Pancreas (tissue), 10 donors: ENCODE data around the gene SMARCA4. TPM values are rescaled to one million over a fixed set of nuclear protein-coding genes. Genes with fewer than 3 reads are reported as not detected.

Experiments used
- ATAC-seq, 4 donors: fragments of 200-7000 bp; cut with Tn5 transposase; one replicate each; pipeline versions ENCODE4 v1.8.0 to v1.9.1; 2020; ENCODE audit warnings: mild to moderate bottlenecking in 4 of 4, moderate library complexity in 4 of 4
- DNase-seq, 6 donors: peaks; one replicate each; pipeline ENCODE4 v3.0.0-alpha.2; 2020
- FAIRE-seq: peaks from 2 replicates; lab custom pipeline; 2012; peaks lifted over from hg19 to GRCh38; lab: Jason Lieb, UNC
- H3K27ac ChIP-seq, 4 donors: fragments of 200-600 bp; sonication (generic); 1 replicate in 3 of 4; 2 replicates in 1 of 4; pipeline versions ENCODE4 v1.5.0 to v1.8.0; 2020
- H3K27me3 ChIP-seq, 4 donors: fragments of 200-600 bp; one replicate each; pipeline ENCODE4 v1.8.0; 2021
- H3K36me3 ChIP-seq, 3 donors: fragments of 200-600 bp; sonication (generic) in 1 of 3; one replicate each; pipeline versions ENCODE4 v1.5.0 to v1.8.0; 2020 to 2021
- H3K4me1 ChIP-seq, 3 donors: fragments of 200-600 bp; one replicate each; pipeline ENCODE4 v1.8.0; 2021
- H3K4me3 ChIP-seq, 4 donors: fragments of 200-600 bp; sonication (generic) in 2 of 4; one replicate each; pipeline versions ENCODE4 v1.5.0 to v1.8.0; 2020 to 2021
- H3K9me3 ChIP-seq, 4 donors: fragments of 200-600 bp; one replicate each; pipeline ENCODE4 v1.8.0; 2021
- WGBS, 2 donors: extraction: QIAGEN DNeasy Blood & Tissue Kit; methylation state at CpG; one replicate each; pipeline ENCODE4 v1.1.7; 2013; 5-methylcytosine and 5-hydroxymethylcytosine counted together
- intact Hi-C, 3 donors: fragments of 100-400 bp; cut with DNase I; formaldehyde crosslinking; loops; one replicate each; pipeline versions ENCODE4 v1.11.1 to v1.14.2; 2022
- polyA plus RNA-seq, 2 donors: library from polyadenylated mRNA; stranded (reverse); fragments of 200-250 nt; gene quantifications; one replicate each; pipeline ENCODE4 v1.2.3, GENCODE V29; 2013
- total RNA-seq, 6 donors: library from RNA; stranded (reverse); fragmentation: NEBNext Ultra II Directional in 4 of 6; extraction: Animal tissue kit (Norgen Biotek cat#: 25700) in 4 of 6; gene quantifications; one replicate each; pipeline versions ENCODE4 v1.2.1 to v1.2.4, GENCODE V29; 2021 to 2023
- TF ChIP-seq, protein P1 (sequence below), 4 donors: fragments of 200-600 bp; sonication (generic) in 3 of 4; IDR thresholded peaks; one replicate each; pipeline versions ENCODE4 v1.5.0 to v1.8.0; 2021; ENCODE audit warnings: antibody characterized with exemption in 4 of 4
- donor health status: healthy with polysubstance abuse.
- donor health status: DM: no; HTN: no; CAD: no; lungs with moderate emphysema.
- donor health status: DM: no; HTN: no; CAD: no.
- donor health status: control.
- donor health status: control.
- donor health status: Bipolar disorder and iron deficiency.
- donor health status: DM: yes; HTN: yes; CAD: no.
- donor health status: DM: no; HTN: no; CAD: no.
- donor health status: DM: no; HTN: no; CAD: no.
- donor health status: DM: yes; HTN: yes; CAD: no.

SMARCA4 gene
- total and polyA plus RNA-seq, 8 donors: 28.7 to 77.8 (median 42.9) TPM

DNA sequence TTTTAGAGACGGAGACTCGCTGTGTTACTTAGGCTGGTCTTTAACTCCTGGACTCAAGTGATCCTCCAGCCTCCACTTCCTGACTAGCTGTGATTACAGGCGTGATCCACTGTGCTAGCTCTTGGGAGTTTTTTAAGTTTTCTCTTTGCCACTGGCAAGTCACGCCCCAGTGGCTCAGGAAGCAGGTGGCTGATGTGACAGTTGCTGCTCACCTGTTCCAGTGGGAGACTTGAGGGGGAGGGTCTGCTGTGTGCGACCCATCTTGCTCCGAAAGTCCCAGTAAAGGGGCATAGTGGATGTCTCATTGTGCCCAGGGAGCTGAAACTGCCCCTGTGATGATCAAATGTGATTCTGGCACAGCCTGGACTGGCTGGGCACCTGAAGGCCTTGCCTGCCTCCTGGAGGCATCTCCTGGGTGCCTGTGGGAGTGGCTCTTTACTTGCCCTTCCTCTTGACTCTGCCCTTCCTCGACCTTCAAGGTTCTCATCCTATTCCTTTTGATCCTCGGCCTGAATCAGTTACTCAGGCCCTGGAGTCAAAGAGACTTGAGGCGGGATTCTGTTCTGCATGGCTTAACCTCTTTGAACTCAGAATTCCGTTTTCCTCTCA is 7.8 kb downstream of the SMARCA4 start:
- Histone ChIP-seq H3K4me1 (peaks cover 0 to 3% (median 0%) of the 10 kb centered on the region in 3 donors), H3K4me3 (no peak overlapping the region), H3K36me3 (no peaks in the 10 kb centered on the region), H3K9me3 (no peaks in the 10 kb centered on the region), H3K27me3 (no peaks in the 10 kb centered on the region), H3K27ac (no peak overlapping the region)
- no peak for DNase-seq
- WGBS, 2 donors: 77 to 81% methylated on average over 10 of the region's 10 CpGs
- intact Hi-C loops: no loop called here
- no peak for ATAC-seq
- no peak for FAIRE-seq
- TF ChIP-seq, protein P1, sequence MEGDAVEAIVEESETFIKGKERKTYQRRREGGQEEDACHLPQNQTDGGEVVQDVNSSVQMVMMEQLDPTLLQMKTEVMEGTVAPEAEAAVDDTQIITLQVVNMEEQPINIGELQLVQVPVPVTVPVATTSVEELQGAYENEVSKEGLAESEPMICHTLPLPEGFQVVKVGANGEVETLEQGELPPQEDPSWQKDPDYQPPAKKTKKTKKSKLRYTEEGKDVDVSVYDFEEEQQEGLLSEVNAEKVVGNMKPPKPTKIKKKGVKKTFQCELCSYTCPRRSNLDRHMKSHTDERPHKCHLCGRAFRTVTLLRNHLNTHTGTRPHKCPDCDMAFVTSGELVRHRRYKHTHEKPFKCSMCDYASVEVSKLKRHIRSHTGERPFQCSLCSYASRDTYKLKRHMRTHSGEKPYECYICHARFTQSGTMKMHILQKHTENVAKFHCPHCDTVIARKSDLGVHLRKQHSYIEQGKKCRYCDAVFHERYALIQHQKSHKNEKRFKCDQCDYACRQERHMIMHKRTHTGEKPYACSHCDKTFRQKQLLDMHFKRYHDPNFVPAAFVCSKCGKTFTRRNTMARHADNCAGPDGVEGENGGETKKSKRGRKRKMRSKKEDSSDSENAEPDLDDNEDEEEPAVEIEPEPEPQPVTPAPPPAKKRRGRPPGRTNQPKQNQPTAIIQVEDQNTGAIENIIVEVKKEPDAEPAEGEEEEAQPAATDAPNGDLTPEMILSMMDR (IDR thresholded peaks at IDR 0.05): no peak

DNA sequence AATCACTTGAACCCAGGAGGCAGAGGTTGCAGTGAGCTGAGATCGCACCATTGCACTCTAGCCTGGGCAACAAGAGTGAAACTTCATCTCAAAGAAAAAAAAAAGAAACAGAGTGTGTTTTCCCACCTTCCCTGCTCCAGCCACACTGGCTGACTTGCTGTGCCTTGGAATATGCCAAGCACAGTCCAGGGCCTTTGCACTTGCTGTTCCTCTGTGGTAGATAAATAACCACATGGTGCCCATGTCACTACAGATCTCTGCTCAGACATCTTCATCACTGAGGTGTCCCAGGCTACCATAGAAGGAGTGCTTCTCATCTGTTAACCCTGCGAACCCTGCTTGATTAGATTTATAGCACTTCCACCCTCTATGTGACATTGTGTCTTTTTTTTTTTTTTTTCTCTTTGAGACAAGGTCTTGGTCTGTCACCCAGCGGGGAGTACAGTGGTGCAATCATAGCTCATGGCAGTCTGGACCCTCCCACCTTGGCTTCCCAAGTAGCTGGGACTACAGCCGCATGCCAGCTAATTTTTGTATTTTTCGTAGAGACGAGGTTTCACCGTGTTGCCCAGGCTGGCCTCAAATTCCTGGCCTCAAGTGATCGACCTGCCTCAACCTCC is 10.4 kb downstream of the SMARCA4 start:
- intact Hi-C loops: no loop called here
- H3K4me1 ChIP-seq: peaks cover 0 to 7% (median 2%) of the 10 kb centered on the region in 3 donors
- no peak overlapping the region for H3K27ac ChIP-seq
- H3K4me3 ChIP-seq: no peak overlapping the region
- DNase-seq (no peak), FAIRE-seq (no peak), ATAC-seq (no peak)
- H3K9me3 ChIP-seq: no peaks in the 10 kb centered on the region
- H3K36me3 ChIP-seq: no peaks in the 10 kb centered on the region
- 97 to 98% methylated on average over 8 of the region's 8 CpGs for WGBS, 2 donors
- H3K27me3 ChIP-seq: no peaks in the 10 kb centered on the region
- TF ChIP-seq, protein P1 (IDR thresholded peaks at IDR 0.05): no peak

DNA sequence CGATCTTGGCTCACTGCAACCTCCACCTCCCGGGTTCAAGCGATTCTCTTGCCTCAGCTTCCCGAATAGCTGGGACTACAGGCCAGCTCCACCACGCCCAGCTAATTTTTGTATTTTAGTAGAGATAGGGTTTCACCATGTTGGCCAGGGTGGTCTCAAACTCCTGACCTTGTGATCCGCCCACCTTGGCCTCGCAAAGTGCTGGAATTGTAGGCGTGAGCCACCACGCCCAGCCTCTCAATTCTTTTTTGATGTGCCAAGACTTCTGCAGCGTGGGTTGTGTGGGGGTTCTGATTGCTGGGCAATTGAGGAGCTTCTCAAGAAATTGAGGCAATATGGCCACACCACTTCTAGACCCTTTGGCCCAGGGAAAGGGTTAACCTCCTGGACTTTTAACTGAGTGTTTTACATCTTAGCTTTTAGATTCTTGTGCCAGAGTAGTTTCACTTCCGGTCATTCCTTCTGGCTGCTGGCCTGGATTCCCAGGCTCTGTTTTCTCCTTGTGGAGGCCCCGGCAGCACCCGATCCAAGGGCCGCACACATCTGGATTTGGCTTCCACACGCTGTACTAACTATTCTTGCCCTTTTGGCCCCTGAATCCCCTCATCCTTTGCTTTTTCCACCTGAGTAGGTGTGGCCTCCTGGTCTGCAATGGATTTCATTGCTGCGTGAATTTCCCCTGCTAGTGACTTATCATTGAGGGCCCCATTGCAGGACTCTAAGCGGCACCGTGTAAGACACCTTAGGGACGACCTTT is 14.7 kb downstream of the SMARCA4 start:
- 73 to 76% methylated on average over 19 of the region's 19 CpGs for WGBS, 2 donors
- TF ChIP-seq, protein P1 (IDR thresholded peaks at IDR 0.05): no peak
- Histone ChIP-seq H3K27me3 (no peaks in the 10 kb centered on the region), H3K27ac (no peak overlapping the region), H3K36me3 (no peaks in the 10 kb centered on the region), H3K4me1 (peaks cover 0 to 11% (median 5%) of the 10 kb centered on the region in 3 donors), H3K4me3 (no peak overlapping the region), H3K9me3 (no peaks in the 10 kb centered on the region)
- intact Hi-C loops: no loop called here
- no peak for DNase-seq
- peak; percentile 26 to 65 (median 42) for ATAC-seq
- no peak for FAIRE-seq

DNA sequence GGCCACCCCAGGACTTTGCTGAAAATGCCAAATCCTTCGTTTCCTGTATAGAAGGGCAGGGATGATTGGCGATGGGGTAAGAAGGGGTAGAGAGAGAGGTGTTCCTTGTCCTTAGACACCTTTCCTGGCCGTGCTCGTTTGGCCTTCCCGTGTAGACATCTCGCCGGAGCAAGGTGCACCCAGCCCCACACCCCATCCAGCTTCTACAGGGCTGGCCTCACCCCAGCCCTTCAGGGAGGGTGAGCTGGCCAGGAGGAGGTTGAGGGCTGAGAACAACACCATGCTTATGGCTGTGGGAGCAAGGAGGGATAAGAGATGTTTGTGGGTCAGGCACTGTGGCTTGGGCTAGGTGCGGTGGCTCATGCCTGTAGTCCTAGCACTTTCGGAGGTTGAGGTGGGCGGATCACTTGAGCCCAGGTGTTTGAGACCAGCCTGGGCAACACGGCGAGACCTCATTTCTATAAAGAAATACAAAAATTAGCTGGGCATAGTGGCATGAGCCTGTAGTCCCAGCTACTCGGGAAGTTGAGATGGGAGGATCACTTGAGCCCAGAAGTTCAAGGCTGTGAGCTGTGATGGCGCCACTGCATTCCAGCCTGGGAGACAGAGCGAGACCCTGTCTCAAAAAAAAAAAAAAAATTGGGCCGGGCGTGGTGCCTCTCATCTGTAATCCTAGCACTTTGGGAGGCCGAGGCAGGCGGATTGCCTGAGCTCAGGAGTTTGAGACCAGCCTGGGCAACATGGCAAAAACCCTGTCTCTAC is 15.5 kb downstream of the SMARCA4 start:
- TF ChIP-seq, protein P1 (IDR thresholded peaks at IDR 0.05): no peak
- no peak overlapping the region for H3K4me3 ChIP-seq
- no peaks in the 10 kb centered on the region for H3K9me3 ChIP-seq
- peaks cover 0 to 11% (median 5%) of the 10 kb centered on the region in 3 donors for H3K4me1 ChIP-seq
- peak in 3 of 4 donors; percentile 6 to 24 (median 14) for ATAC-seq
- H3K27ac ChIP-seq: no peak overlapping the region
- intact Hi-C loops: no loop called here
- H3K36me3 ChIP-seq: no peaks in the 10 kb centered on the region
- no peak for DNase-seq
- no peak for FAIRE-seq
- no peaks in the 10 kb centered on the region for H3K27me3 ChIP-seq
- WGBS, 2 donors: 81 to 83% methylated on average over 19 of the region's 19 CpGs
